Astrocyte of the hippocampus (primary cell): ENCODE results near the gene MSH3.
"Not testable (repeated sequence)": the region's sequence is repeated elsewhere in the genome, so short reads cannot be mapped to it uniquely, and the experiment has no call there.

Experiments
- DNase-seq: peaks from one replicate; pipeline ENCODE4 v3.0.0; 2011; ENCODE audit warnings: low read depth, low spot score

The MSH3 gene

DNA sequence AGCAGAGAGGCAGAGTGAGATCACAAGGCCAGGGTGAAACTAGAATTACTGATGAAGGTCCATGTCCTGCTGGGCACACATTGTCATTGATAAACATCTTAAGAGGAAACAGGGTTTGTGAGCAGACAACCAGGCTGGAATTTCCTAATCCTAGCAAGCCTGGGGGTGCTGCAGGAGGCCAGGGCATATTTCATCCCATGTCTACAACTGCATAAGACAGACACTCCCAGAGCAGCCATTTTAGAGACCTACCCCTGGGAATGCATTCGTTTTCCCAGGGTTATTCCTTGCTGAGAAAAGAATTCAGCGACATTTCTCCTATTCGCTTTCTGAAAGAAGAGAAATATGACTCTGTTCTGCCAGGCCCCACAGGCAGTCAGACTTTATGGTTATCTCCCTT is 248.2 kb downstream of the MSH3 start:
- DNase-seq: not testable (repeated sequence)

DNA sequence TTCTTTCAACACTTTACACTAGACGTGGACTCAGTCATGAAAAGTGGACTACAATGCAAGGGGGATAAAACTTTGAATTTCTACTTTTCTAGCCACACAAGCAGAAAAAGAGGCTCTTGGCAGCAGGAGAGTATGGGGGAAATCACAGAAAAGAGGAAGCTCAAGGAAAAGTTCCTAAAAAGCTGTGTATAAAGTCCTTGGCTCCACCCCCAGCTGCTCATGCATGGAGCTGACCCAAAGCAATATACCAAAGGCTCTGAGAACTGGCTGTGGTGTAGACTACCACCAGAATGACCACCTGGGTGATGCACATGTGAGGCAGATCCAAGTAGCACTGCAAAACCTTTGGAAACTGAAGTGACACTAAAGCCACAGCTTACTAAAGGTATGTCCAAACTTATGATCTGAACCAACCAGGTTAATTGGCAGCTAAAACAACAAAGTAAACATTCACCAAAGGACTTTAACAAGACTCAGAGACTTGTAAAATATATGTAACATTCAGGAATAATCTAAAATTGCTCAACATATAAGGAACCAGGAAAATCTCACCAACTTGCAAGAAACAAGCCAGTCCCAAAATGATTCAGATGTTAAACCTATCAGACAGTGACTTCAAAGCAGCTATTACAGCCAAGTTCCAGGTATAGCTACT is 250.2 kb downstream of the MSH3 start:
- DNase-seq: no peak

DNA sequence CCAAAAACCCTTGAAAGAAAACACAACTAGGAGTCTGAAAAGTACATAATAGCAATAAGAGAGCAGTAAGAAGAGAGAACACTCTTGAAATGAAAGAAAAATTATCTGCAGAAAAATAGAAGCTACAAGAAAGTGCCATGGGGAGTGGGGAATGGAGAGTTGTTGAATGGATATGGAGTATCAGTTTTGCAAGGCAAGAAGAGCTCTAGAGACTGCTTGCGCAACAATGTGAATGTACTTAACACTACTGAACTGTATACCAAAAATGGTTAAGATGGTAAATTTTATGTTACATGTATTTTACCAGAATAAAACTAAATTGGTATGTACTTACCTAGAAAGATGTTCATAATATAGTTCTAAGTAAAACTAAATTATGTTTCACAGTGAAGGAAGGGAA is 251.0 kb downstream of the MSH3 start:
- no peak for DNase-seq

DNA sequence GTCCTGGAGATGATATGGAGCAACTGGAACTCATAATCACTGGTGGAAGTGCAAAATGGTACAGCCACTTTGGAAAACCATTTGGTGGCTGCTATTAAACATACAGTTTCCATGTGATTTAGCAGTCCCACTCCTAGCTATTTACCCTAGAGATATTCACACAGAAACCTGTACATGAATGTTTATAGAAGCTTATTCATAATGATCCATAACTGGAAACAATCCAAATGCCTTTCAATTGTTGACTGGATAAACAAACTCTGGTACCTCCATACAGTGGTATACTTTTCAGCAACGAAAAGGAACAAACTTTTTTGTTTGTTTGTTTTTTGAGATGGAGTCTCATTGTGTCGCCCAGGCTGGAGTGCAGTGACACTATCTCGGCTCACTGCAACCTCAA is 258.0 kb downstream of the MSH3 start:
- no peak for DNase-seq

DNA sequence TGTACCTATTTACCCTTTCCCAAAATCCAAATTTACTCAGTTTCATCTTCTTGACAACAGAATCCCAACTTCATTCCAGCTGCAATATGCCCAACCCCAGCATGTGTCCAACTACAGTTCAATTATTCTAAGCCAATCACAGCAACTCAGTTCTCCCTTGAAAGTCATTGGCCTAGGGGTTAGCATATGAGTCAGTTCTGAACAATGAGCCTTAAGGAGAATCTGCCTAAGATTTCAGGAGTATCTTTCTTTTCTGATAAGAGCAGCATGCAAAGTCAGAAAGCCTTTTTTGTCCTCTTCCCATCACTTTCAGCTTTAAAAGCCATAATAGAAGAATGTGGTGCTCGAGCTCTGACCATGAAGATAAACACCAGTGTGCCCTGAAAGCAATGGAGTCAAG is 261.3 kb downstream of the MSH3 start:
- DNase-seq: no peak

DNA sequence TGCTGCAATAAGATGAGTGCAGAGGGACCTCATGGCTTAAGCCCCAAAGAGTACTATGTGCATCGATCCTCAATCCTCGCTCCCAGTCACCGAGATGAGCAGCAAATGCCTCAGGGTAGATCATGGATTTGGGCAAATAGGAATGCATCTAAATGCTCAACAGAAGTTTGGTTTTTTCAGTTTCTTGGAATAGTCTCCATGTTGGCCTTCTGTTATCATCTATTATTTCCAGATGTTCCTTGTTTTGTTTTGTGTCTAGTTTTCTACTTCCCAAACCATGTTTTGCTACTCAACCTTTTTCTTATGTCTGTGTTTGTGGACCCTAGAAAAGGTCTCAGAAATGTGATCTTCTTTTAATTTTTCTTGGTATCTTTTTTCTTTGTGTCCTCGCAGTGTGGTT is 262.2 kb downstream of the MSH3 start:
- no peak for DNase-seq

DNA sequence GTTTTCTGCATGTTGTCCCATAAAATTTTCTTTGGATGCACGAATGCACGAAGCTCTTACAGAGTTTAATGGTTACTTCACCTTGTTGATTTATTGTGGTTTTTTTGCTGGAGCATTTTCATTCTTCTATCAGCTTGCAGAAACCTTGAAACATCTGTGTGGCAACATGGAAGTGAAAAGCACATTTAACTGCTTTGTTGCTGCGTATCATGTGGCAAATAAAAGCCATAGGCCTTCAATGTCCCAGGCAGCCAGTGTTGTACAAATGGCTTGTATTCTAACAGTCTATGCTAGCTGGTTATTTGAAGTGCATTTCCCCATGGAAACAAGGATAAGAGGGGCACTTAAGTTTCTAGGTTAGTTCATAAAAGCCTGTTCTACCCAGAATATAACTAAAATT is 263.2 kb downstream of the MSH3 start:
- DNase-seq: no peak

DNA sequence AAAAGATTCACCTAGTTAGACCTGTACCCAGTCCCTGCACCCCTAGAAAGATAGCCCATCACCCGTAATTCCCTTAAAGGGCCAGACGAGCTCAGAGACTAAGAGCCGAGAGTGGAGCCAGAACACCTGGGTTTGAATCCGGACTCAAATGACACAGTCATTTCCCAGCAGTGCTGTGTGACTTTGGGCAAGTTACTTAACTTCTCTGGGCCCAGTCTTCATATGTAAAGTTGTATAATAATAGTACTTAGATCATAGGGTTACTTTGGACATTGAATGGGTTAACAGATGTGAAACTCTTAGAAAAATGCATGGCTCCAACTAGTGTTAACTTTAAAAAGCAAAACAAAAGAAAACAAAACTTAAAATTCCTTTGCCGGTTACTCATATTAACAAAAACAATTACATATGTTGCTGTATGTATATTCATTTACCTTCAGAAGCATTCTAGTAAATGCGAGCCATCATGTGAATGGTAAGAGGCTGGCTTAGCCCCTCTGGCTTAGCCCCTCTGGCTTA is 265.3 kb downstream of the MSH3 start:
- DNase-seq: no peak

DNA sequence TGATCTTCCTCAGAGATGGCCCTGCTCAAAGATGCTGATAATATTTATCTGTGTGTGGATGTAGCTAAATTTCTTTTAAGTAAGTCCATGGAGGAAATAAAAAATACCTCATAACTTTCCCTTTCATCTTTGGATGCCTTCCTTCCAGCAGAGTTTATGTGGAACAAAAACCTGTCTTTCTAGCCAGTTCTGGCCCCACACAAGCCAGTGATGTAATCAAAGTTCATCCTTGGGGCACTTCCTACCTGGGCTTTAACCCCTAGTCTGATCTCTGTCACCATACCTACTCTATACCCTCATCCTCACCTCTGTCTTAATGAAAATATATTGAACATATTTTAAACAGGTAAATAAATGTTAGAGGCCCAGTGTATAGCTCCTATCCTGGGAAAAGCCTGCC is 265.9 kb downstream of the MSH3 start:
- no peak for DNase-seq

DNA sequence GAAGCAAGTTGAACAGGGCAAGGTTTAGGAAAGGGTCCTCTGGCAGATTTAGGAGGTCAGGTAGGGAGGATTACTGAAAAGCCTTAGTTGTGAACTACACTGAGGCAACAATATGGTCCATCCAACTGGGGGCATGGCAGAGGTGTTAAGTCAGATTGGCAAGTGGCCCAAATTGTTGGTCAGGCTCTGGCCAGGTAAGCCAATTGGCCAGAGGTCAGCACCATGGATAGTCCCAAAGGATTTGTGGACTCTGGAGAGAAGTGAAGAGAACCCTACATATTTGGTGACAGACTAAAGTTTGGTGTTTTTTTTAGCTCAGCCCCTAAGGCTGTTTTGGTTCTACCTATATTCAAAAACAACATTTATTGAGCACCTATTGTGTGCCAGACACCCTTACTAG is 266.6 kb downstream of the MSH3 start:
- DNase-seq: peak; percentile 19

DNA sequence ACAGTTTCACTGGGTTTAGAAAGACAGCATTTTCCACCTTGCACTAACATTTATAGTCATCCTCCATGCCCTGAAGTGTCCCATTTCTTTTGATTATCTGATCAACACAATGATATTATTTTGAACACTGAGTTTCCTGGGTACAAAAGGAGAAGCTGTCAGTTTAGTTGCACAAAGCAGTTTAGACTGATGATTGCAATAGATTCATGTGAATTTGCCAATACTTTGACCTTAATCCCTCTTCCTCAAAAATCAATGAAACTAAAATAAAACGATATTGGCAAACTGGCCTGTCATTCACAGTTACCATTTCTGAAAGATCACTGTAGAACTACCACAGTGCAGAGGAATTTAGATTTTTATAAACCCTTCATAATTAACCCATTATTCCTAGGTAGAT is 271.5 kb downstream of the MSH3 start:
- DNase-seq: no peak
